ENCODE measurements around the gene MTARC2.

MTARC2 gene

DNA sequence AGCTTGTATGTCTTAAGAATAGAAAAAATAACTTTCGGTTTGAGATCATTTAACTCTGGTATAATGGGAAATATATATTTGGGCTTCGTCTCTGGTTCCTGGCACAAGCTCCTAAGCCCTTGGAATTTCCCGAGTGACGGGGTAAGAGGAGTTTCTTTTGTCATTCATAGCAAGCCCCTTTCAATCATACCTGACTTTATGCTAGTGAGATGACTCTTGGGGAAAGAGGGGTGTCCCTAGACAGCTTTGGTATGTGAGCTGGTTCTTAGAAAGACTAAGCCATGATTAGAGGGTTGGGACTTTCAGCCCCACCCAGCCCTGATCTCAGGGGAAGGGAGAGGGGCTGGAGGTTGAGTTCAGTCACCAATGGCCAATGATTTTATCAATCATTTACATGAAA, 24.7 kb downstream of the MTARC2 start:
- H2BK5ac ChIP-seq (ENCODE audit: low read depth, low read length, poor library complexity, severe bottlenecking): no peak overlapping the region
- no peak overlapping the region for H3K14ac ChIP-seq (ENCODE audit: low read length in 2 of 2)
- H2AK5ac ChIP-seq (ENCODE audit: low read length, severe bottlenecking): no peak overlapping the region
- no peak for DNase-seq
- H3K4me2 ChIP-seq (ENCODE audit: low read length, poor library complexity, severe bottlenecking): no peak overlapping the region
- H3K23ac ChIP-seq (ENCODE audit: low read length in 2 of 2): no peak overlapping the region
- H2BK120ac ChIP-seq (ENCODE audit: low read depth, low read length): no peak overlapping the region
- H3K4me1 ChIP-seq (ENCODE audit: control insufficient read depth, insufficient read depth, low read depth, low read length): no peaks in the 10 kb centered on the region
- H3K36me3 ChIP-seq (ENCODE audit: control insufficient read depth in 1 of 2, insufficient read depth in 2 of 2, low read depth in 1 of 2, low read length in 2 of 2): peaks cover 0 to 9% of the 10 kb centered on the region in 2 experiments
- whole genome bisulfite sequencing: 83% methylated on average over 3 of the region's 4 CpGs
- H3K27me3 ChIP-seq (ENCODE audit: control insufficient read depth in 1 of 2, insufficient read depth in 1 of 2, low read length in 2 of 2): no peaks in the 10 kb centered on the region
- H2BK12ac ChIP-seq (ENCODE audit: low read length in 2 of 2): no peak overlapping the region
- no peak overlapping the region for H3K4me3 ChIP-seq (ENCODE audit: insufficient read depth in 1 of 2, low read depth in 1 of 2, low read length in 2 of 2)
- H3K4ac ChIP-seq (ENCODE audit: low read depth in 1 of 2, low read length in 2 of 2): no peak overlapping the region
- H2AFZ ChIP-seq (ENCODE audit: low read depth, low read length): no peak overlapping the region
- no peaks in the 10 kb centered on the region for H3K79me1 ChIP-seq (replicated peaks; ENCODE audit: low read length, poor library complexity, severe bottlenecking)
- no peak overlapping the region for H3K27ac ChIP-seq (ENCODE audit: low read length, poor library complexity, severe bottlenecking)
- no peak overlapping the region for H4K91ac ChIP-seq (ENCODE audit: low read length)
- H2BK15ac ChIP-seq (ENCODE audit: low read depth, poor library complexity, severe bottlenecking): no peak overlapping the region
- no peak overlapping the region for H3K9ac ChIP-seq (ENCODE audit: low read length)
- no peak overlapping the region for H4K8ac ChIP-seq (ENCODE audit: low read length)
- no peaks in the 10 kb centered on the region for H3K9me3 ChIP-seq (ENCODE audit: control insufficient read depth, low read length)
- H3K18ac ChIP-seq (ENCODE audit: low read depth in 1 of 2, low read length in 2 of 2): no peak overlapping the region

DNA sequence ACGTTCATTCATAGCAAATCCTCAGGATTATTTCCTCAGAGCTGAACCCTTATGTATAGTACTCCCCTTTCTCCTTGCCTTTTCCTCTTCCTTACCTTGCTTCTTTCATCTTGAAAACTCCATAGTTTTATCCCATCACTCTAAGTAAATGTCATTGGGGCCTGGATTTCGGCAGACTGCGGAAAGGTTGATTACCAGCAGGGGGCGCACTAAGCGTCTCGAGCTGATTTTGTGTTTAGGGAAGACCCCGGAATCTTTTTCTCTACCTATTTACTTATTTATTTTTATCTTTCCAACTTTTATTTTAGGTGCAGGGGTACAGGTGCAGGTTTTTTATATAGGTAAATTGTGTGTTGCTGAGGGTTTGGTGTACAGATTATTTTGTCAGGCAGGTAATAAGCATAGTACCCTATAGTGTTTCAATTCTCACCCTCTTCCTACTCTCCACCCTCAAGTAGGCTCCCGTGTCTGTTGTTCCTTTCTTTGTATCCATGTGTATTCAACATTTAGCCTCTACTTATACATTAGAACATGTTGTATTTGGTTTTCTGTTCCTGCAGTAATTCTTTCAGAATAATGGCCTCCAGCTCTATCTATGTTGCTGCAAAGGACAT, 27.2 kb downstream of the MTARC2 start:
- no peak for DNase-seq

DNA sequence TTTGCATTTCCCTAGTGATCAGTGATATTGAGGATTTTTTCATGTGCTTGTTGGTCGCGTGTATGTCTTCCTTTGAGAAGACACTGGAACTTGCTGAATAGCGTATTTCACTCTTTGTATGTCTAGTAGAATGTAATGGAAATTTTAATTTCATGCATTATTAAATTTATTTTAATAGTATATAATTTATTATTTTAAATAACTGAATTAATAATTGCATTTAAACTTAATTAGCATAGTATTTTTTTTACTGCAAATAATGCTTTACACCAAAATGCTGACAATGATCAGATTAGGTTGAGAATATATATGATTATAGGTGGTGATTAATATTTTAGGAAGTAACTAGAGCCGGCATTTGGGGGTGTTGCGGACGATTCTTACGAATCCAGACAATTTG, 28.1 kb downstream of the MTARC2 start:
- Histone ChIP-seq H3K4ac (ENCODE audit: low read depth in 1 of 2, low read length in 2 of 2) (no peak overlapping the region), H3K4me3 (ENCODE audit: insufficient read depth in 1 of 2, low read depth in 1 of 2, low read length in 2 of 2) (no peak overlapping the region), H2BK15ac (ENCODE audit: low read depth, poor library complexity, severe bottlenecking) (no peak overlapping the region), H4K8ac (ENCODE audit: low read length) (no peak overlapping the region), H3K18ac (ENCODE audit: low read depth in 1 of 2, low read length in 2 of 2) (no peak overlapping the region), H2AFZ (ENCODE audit: low read depth, low read length) (no peak overlapping the region), H3K79me1 (replicated peaks; ENCODE audit: low read length, poor library complexity, severe bottlenecking) (no peaks in the 10 kb centered on the region), H2AK5ac (ENCODE audit: low read length, severe bottlenecking) (no peak overlapping the region), H2BK5ac (ENCODE audit: low read depth, low read length, poor library complexity, severe bottlenecking) (no peak overlapping the region), H3K27ac (ENCODE audit: low read length, poor library complexity, severe bottlenecking) (no peak overlapping the region), H2BK120ac (ENCODE audit: low read depth, low read length) (no peak overlapping the region), H3K9me3 (ENCODE audit: control insufficient read depth, low read length) (no peaks in the 10 kb centered on the region), H3K9ac (ENCODE audit: low read length) (no peak overlapping the region), H2BK12ac (ENCODE audit: low read length in 2 of 2) (no peak overlapping the region), H3K27me3 (ENCODE audit: control insufficient read depth in 1 of 2, insufficient read depth in 1 of 2, low read length in 2 of 2) (no peaks in the 10 kb centered on the region), H3K36me3 (ENCODE audit: control insufficient read depth in 1 of 2, insufficient read depth in 2 of 2, low read depth in 1 of 2, low read length in 2 of 2) (no peaks in the 10 kb centered on the region), H3K4me1 (ENCODE audit: control insufficient read depth, insufficient read depth, low read depth, low read length) (no peaks in the 10 kb centered on the region), H3K4me2 (ENCODE audit: low read length, poor library complexity, severe bottlenecking) (no peak overlapping the region), H3K14ac (ENCODE audit: low read length in 2 of 2) (no peak overlapping the region), H3K23ac (ENCODE audit: low read length in 2 of 2) (no peak overlapping the region), H4K91ac (ENCODE audit: low read length) (no peak overlapping the region)
- 100% methylated on average over 6 of the region's 7 CpGs for WGBS
- no peak for DNase-seq

More for the DNA sequence above, 27.2 kb downstream of the MTARC2 start:
- Histone ChIP-seq H3K4me1 (ENCODE audit: control insufficient read depth, insufficient read depth, low read depth, low read length) (no peaks in the 10 kb centered on the region), H2BK15ac (ENCODE audit: low read depth, poor library complexity, severe bottlenecking) (no peak overlapping the region), H3K27me3 (ENCODE audit: control insufficient read depth in 1 of 2, insufficient read depth in 1 of 2, low read length in 2 of 2) (no peaks in the 10 kb centered on the region), H3K79me1 (replicated peaks; ENCODE audit: low read length, poor library complexity, severe bottlenecking) (no peaks in the 10 kb centered on the region), H3K4me3 (ENCODE audit: insufficient read depth in 1 of 2, low read depth in 1 of 2, low read length in 2 of 2) (no peak overlapping the region), H3K23ac (ENCODE audit: low read length in 2 of 2) (no peak overlapping the region), H3K27ac (ENCODE audit: low read length, poor library complexity, severe bottlenecking) (no peak overlapping the region), H3K9me3 (ENCODE audit: control insufficient read depth, low read length) (no peaks in the 10 kb centered on the region), H2AK5ac (ENCODE audit: low read length, severe bottlenecking) (no peak overlapping the region), H3K36me3 (ENCODE audit: control insufficient read depth in 1 of 2, insufficient read depth in 2 of 2, low read depth in 1 of 2, low read length in 2 of 2) (peaks cover 0 to 3% of the 10 kb centered on the region in 2 experiments), H3K14ac (ENCODE audit: low read length in 2 of 2) (no peak overlapping the region), H4K91ac (ENCODE audit: low read length) (no peak overlapping the region), H4K8ac (ENCODE audit: low read length) (no peak overlapping the region), H2BK5ac (ENCODE audit: low read depth, low read length, poor library complexity, severe bottlenecking) (no peak overlapping the region), H2BK12ac (ENCODE audit: low read length in 2 of 2) (no peak overlapping the region), H3K4me2 (ENCODE audit: low read length, poor library complexity, severe bottlenecking) (no peak overlapping the region), H3K4ac (ENCODE audit: low read depth in 1 of 2, low read length in 2 of 2) (no peak overlapping the region), H3K18ac (ENCODE audit: low read depth in 1 of 2, low read length in 2 of 2) (no peak overlapping the region), H2AFZ (ENCODE audit: low read depth, low read length) (no peak overlapping the region), H3K9ac (ENCODE audit: low read length) (no peak overlapping the region), H2BK120ac (ENCODE audit: low read depth, low read length) (no peak overlapping the region)
- 55% methylated on average over 3 of the region's 8 CpGs for WGBS

DNA sequence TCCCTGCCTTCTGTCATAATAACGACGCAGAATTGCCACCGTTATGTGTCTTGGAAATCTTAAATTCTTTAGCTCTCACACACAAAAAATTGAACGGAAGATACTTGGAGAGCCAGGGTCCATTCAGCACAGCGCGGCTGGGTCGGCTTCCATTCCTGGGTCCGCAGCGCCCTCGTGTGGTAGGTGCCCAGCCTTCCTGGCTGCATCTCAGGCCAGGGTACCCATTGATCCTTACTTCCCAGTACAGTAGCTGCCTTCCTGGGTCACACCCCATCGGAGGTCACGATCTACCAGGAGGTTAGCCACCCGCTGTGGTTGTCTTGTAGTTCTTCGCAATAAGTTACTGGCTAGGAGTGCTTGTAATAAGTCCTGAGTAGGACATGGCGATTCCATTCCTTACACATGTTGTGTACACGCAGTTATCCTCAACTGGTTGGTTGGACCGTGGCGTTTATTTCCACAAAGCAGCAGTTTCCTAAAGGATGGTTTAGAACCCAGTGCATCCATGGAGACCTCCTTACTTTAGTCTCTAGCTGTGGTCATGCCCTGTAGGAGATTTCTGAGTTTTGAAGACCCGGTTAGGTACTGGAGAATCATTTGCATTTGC, 28.7 kb downstream of the MTARC2 start:
- H3K27ac ChIP-seq (ENCODE audit: low read length, poor library complexity, severe bottlenecking): no peak overlapping the region

More for the DNA sequence above, 28.7 kb downstream of the MTARC2 start:
- Histone ChIP-seq H3K4ac (ENCODE audit: low read depth in 1 of 2, low read length in 2 of 2) (no peak overlapping the region), H3K4me3 (ENCODE audit: insufficient read depth in 1 of 2, low read depth in 1 of 2, low read length in 2 of 2) (no peak overlapping the region), H2BK12ac (ENCODE audit: low read length in 2 of 2) (no peak overlapping the region), H3K9me3 (ENCODE audit: control insufficient read depth, low read length) (no peaks in the 10 kb centered on the region), H2BK5ac (ENCODE audit: low read depth, low read length, poor library complexity, severe bottlenecking) (no peak overlapping the region), H3K23ac (ENCODE audit: low read length in 2 of 2) (no peak overlapping the region), H3K4me1 (ENCODE audit: control insufficient read depth, insufficient read depth, low read depth, low read length) (no peaks in the 10 kb centered on the region), H2BK15ac (ENCODE audit: low read depth, poor library complexity, severe bottlenecking) (no peak overlapping the region), H3K4me2 (ENCODE audit: low read length, poor library complexity, severe bottlenecking) (no peak overlapping the region), H3K27me3 (ENCODE audit: control insufficient read depth in 1 of 2, insufficient read depth in 1 of 2, low read length in 2 of 2) (no peaks in the 10 kb centered on the region), H3K79me1 (replicated peaks; ENCODE audit: low read length, poor library complexity, severe bottlenecking) (no peaks in the 10 kb centered on the region), H3K14ac (ENCODE audit: low read length in 2 of 2) (no peak overlapping the region), H3K36me3 (ENCODE audit: control insufficient read depth in 1 of 2, insufficient read depth in 2 of 2, low read depth in 1 of 2, low read length in 2 of 2) (no peaks in the 10 kb centered on the region), H4K8ac (ENCODE audit: low read length) (no peak overlapping the region), H2BK120ac (ENCODE audit: low read depth, low read length) (no peak overlapping the region), H3K18ac (ENCODE audit: low read depth in 1 of 2, low read length in 2 of 2) (no peak overlapping the region), H3K9ac (ENCODE audit: low read length) (no peak overlapping the region), H2AK5ac (ENCODE audit: low read length, severe bottlenecking) (no peak overlapping the region), H2AFZ (ENCODE audit: low read depth, low read length) (no peak overlapping the region), H4K91ac (ENCODE audit: low read length) (no peak overlapping the region)
- peak; percentile 48 for DNase-seq
- 29% methylated on average over 18 of the region's 19 CpGs for WGBS

Measured in mesenchymal stem cell (in vitro differentiated cells and primary cell).